K562 (cell line): ENCODE data around the gene TXK. TPM values are rescaled to one million over a fixed set of nuclear protein-coding genes. Genes with fewer than 3 reads are reported as not detected.

Experiments used
- CTBP1 ChIP-seq: fragments of 450-650 bp; IDR thresholded peaks from 2 replicates; pipeline ENCODE4 v1.6.1; 2016; ENCODE audit warnings: borderline replicate concordance
- DMBX1 ChIP-seq: fragments of 250-450 bp; sonication (Bioruptor Pico); IDR thresholded peaks from 2 replicates; pipeline ENCODE4 v1.8.0; 2022; ENCODE audit warnings: inconsistent platforms, mild to moderate bottlenecking, moderate library complexity, borderline replicate concordance
- ILF3 ChIP-seq: fragments of 450-650 bp; IDR thresholded peaks from 2 replicates; pipeline ENCODE4 v1.6.1; 2018; ENCODE audit warnings: antibody characterized with exemption, mild to moderate bottlenecking, moderate library complexity, borderline replicate concordance
- RFX1 ChIP-seq: fragments of 450-650 bp; IDR thresholded peaks from 2 replicates; pipeline ENCODE4 v1.6.1; 2016; ENCODE audit warnings: mild to moderate bottlenecking, moderate library complexity
- SAP30 ChIP-seq: fragments of 200-600 bp; sonication (generic); IDR thresholded peaks from 2 replicates; pipeline ENCODE4 v1.6.1; 2012; ENCODE audit warnings: borderline replicate concordance, low read depth, mild to moderate bottlenecking, moderate library complexity, low read length, control low read depth, inconsistent platforms; ENCODE audit not compliant: insufficient read depth, poor library complexity, severe bottlenecking
- ZFP30 ChIP-seq: fragments of 250-450 bp; sonication (Bioruptor Pico); IDR thresholded peaks from 2 replicates; pipeline ENCODE4 v1.8.0; 2022; ENCODE audit warnings: moderate library complexity, mild to moderate bottlenecking, inconsistent platforms, borderline replicate concordance
- ZNF79 ChIP-seq: fragments of 250-450 bp; sonication (Bioruptor Pico); IDR thresholded peaks from 2 replicates; pipeline ENCODE4 v1.4.0; 2020; ENCODE audit warnings: low read depth, mild to moderate bottlenecking, moderate library complexity
- polyA plus RNA-seq, 8 experiments: library from polyadenylated mRNA; depleted of rRNA in 4 of 8; stranded (reverse) in 5 of 8; unstranded in 3 of 8; fragments of >200 nt; fragmentation: Nextera tagmentation in 2 of 8; fragmentation: Illumina TruSeq in 1 of 8; extraction: Ambion mirVana in 2 of 8; extraction: Trizol in 1 of 8; gene quantifications; 2 replicates each; pipeline versions ENCODE4 v1.2.1 to v1.2.3, GENCODE V29; 2011 to 2014; ENCODE audit warnings: inconsistent platforms in 1 of 8, missing spikeins in 1 of 8
- total RNA-seq, 7 experiments: library from RNA; depleted of rRNA in 6 of 7; stranded (reverse); fragments of >200 nt in 6 of 7; fragmentation: Illumina TruSeq in 2 of 7; extraction: Trizol in 2 of 7; gene quantifications; 2 replicates each; pipeline versions ENCODE4 v1.2.1 to v1.2.3, GENCODE V29; 2011 to 2021; ENCODE audit warnings: low replicate concordance in 1 of 7
- TF ChIP-seq, protein P1 (sequence below): fragments of 250-450 bp; sonication (Bioruptor Pico); IDR thresholded peaks from 2 replicates; pipeline ENCODE4 v1.4.0; 2020
- TF ChIP-seq, protein P2 (sequence below): sonication (generic); formaldehyde crosslinking; IDR thresholded peaks from 2 replicates; pipeline ENCODE4 v1.8.1; 2023; ENCODE audit warnings: mild to moderate bottlenecking, missing genetic modification reagents
- TF ChIP-seq, protein P3 (sequence below), 2 experiments: IDR thresholded peaks; 2 replicates each; pipeline ENCODE4 v1.6.1; 2011; ENCODE audit warnings: borderline replicate concordance in 1 of 2, control low read depth in 1 of 2, low read depth in 1 of 2, low read length in 1 of 2, mild to moderate bottlenecking in 1 of 2, mixed read lengths in 1 of 2, moderate library complexity in 1 of 2; ENCODE audit not compliant: insufficient read depth in 1 of 2, insufficient read length in 1 of 2, poor library complexity in 1 of 2, severe bottlenecking in 1 of 2; ENCODE audit errors: extremely low read depth in 1 of 2
- TF ChIP-seq, protein P4 (sequence below): fragments of 450-650 bp; IDR thresholded peaks from 2 replicates; pipeline ENCODE4 v1.6.1; 2018; ENCODE audit not compliant: partially characterized antibody
- TF ChIP-seq, protein P5 (sequence below): fragments of 450-650 bp; formaldehyde crosslinking; IDR thresholded peaks from 2 replicates; pipeline ENCODE4 v1.4.0; 2022; ENCODE audit warnings: missing genetic modification characterization

Gene TXK
- total and polyA plus RNA-seq, 9 of the 15 experiments (the other 6 are each of a cell fraction or from before 2014, with no cell fraction given): 0.24 to 1.1 (median 0.45) TPM; not detected in 1

DNA sequence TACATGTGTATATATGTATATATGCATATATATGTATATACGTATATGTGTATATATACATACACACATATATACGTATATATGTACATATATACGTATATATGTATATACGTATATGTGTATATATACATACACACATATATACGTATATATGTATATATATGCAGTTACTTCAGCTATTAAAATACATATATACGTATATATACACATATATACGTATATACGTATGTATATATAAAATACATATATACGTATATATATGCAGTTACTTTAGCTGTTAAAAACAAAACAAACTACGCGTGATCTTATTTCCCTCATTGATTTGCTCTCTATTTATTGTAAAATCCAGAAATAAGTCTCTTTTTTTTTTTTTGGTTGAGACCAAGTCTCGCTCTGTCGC is 13.9 kb downstream of the TXK start (continued):
- TF ChIP-seq, protein P1, sequence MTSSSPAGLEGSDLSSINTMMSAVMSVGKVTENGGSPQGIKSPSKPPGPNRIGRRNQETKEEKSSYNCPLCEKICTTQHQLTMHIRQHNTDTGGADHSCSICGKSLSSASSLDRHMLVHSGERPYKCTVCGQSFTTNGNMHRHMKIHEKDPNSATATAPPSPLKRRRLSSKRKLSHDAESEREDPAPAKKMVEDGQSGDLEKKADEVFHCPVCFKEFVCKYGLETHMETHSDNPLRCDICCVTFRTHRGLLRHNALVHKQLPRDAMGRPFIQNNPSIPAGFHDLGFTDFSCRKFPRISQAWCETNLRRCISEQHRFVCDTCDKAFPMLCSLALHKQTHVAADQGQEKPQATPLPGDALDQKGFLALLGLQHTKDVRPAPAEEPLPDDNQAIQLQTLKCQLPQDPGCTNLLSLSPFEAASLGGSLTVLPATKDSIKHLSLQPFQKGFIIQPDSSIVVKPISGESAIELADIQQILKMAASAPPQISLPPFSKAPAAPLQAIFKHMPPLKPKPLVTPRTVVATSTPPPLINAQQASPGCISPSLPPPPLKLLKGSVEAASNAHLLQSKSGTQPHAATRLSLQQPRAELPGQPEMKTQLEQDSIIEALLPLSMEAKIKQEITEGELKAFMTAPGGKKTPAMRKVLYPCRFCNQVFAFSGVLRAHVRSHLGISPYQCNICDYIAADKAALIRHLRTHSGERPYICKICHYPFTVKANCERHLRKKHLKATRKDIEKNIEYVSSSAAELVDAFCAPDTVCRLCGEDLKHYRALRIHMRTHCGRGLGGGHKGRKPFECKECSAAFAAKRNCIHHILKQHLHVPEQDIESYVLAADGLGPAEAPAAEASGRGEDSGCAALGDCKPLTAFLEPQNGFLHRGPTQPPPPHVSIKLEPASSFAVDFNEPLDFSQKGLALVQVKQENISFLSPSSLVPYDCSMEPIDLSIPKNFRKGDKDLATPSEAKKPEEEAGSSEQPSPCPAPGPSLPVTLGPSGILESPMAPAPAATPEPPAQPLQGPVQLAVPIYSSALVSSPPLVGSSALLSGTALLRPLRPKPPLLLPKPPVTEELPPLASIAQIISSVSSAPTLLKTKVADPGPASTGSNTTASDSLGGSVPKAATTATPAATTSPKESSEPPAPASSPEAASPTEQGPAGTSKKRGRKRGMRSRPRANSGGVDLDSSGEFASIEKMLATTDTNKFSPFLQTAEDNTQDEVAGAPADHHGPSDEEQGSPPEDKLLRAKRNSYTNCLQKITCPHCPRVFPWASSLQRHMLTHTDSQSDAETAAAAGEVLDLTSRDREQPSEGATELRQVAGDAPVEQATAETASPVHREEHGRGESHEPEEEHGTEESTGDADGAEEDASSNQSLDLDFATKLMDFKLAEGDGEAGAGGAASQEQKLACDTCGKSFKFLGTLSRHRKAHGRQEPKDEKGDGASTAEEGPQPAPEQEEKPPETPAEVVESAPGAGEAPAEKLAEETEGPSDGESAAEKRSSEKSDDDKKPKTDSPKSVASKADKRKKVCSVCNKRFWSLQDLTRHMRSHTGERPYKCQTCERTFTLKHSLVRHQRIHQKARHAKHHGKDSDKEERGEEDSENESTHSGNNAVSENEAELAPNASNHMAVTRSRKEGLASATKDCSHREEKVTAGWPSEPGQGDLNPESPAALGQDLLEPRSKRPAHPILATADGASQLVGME (CRISPR knock-in tag): 0 out of 2 replicates have a peak, but pooled peaks have one; percentile 35
- peak; percentile 83 for TF ChIP-seq ZFP30 (CRISPR knock-in tag)
- TF ChIP-seq ILF3: no peak
- TF ChIP-seq, protein P2, sequence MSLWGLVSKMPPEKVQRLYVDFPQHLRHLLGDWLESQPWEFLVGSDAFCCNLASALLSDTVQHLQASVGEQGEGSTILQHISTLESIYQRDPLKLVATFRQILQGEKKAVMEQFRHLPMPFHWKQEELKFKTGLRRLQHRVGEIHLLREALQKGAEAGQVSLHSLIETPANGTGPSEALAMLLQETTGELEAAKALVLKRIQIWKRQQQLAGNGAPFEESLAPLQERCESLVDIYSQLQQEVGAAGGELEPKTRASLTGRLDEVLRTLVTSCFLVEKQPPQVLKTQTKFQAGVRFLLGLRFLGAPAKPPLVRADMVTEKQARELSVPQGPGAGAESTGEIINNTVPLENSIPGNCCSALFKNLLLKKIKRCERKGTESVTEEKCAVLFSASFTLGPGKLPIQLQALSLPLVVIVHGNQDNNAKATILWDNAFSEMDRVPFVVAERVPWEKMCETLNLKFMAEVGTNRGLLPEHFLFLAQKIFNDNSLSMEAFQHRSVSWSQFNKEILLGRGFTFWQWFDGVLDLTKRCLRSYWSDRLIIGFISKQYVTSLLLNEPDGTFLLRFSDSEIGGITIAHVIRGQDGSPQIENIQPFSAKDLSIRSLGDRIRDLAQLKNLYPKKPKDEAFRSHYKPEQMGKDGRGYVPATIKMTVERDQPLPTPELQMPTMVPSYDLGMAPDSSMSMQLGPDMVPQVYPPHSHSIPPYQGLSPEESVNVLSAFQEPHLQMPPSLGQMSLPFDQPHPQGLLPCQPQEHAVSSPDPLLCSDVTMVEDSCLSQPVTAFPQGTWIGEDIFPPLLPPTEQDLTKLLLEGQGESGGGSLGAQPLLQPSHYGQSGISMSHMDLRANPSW: no peak
- TF ChIP-seq RFX1: no peak
- no peak for TF ChIP-seq CTBP1
- TF ChIP-seq, protein P3, sequence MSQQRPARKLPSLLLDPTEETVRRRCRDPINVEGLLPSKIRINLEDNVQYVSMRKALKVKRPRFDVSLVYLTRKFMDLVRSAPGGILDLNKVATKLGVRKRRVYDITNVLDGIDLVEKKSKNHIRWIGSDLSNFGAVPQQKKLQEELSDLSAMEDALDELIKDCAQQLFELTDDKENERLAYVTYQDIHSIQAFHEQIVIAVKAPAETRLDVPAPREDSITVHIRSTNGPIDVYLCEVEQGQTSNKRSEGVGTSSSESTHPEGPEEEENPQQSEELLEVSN (IDR thresholded peaks at IDR 0.05; ENCODE audit: borderline replicate concordance in 1 of 2, extremely low read depth in 1 of 2, insufficient read depth in 1 of 2, insufficient read length in 1 of 2, low read depth in 1 of 2, low read length in 1 of 2, poor library complexity in 1 of 2, severe bottlenecking in 1 of 2): no peak
- no peak for TF ChIP-seq ZNF79 (CRISPR knock-in tag)
- no peak for TF ChIP-seq DMBX1
- TF ChIP-seq, protein P4, sequence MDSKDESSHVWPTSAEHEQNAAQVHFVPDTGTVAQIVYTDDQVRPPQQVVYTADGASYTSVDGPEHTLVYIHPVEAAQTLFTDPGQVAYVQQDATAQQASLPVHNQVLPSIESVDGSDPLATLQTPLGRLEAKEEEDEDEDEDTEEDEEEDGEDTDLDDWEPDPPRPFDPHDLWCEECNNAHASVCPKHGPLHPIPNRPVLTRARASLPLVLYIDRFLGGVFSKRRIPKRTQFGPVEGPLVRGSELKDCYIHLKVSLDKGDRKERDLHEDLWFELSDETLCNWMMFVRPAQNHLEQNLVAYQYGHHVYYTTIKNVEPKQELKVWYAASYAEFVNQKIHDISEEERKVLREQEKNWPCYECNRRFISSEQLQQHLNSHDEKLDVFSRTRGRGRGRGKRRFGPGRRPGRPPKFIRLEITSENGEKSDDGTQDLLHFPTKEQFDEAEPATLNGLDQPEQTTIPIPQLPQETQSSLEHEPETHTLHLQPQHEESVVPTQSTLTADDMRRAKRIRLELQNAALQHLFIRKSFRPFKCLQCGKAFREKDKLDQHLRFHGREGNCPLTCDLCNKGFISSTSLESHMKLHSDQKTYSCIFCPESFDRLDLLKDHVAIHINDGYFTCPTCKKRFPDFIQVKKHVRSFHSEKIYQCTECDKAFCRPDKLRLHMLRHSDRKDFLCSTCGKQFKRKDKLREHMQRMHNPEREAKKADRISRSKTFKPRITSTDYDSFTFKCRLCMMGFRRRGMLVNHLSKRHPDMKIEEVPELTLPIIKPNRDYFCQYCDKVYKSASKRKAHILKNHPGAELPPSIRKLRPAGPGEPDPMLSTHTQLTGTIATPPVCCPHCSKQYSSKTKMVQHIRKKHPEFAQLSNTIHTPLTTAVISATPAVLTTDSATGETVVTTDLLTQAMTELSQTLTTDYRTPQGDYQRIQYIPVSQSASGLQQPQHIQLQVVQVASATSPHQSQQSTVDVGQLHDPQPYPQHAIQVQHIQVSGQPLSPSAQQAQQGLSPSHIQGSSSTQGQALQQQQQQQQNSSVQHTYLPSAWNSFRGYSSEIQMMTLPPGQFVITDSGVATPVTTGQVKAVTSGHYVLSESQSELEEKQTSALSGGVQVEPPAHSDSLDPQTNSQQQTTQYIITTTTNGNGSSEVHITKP: no peak
- no peak for TF ChIP-seq SAP30
- TF ChIP-seq, protein P5, sequence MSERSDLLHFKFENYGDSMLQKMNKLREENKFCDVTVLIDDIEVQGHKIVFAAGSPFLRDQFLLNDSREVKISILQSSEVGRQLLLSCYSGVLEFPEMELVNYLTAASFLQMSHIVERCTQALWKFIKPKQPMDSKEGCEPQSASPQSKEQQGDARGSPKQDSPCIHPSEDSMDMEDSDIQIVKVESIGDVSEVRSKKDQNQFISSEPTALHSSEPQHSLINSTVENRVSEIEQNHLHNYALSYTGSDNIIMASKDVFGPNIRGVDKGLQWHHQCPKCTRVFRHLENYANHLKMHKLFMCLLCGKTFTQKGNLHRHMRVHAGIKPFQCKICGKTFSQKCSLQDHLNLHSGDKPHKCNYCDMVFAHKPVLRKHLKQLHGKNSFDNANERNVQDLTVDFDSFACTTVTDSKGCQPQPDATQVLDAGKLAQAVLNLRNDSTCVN (CRISPR knock-in tag): no peak
